OCI-LY1 (cell line): ENCODE measurements around the gene ADAMTS7.

Experiments
- H2AFZ ChIP-seq: fragments of 200-600 bp; sonication (generic), shearing (Covaris generic); 2 replicates; pipeline ENCODE4 v1.6.0; 2014; ENCODE audit warnings: antibody characterized with exemption, mild to moderate bottlenecking, low read length
- H3F3A ChIP-seq: fragments of 200-600 bp; sonication (generic), shearing (Covaris generic); 2 replicates; pipeline ENCODE4 v1.6.0; 2014; ENCODE audit warnings: mild to moderate bottlenecking, antibody characterized with exemption, low read length, moderate library complexity; ENCODE audit not compliant: insufficient read depth
- H3K27ac ChIP-seq: fragments of 200-600 bp; sonication (generic); 2 replicates; pipeline ENCODE4 v1.5.1; 2014; ENCODE audit warnings: low read length, mixed run types, mild to moderate bottlenecking, low read depth; ENCODE audit not compliant: poor library complexity, severe bottlenecking
- H3K27me3 ChIP-seq: fragments of 200-600 bp; sonication (generic); 2 replicates; pipeline ENCODE4 v1.6.0; 2014; ENCODE audit warnings: antibody characterized with exemption, mild to moderate bottlenecking, low read length, moderate library complexity; ENCODE audit not compliant: insufficient read depth
- H3K36me3 ChIP-seq: fragments of 200-600 bp; sonication (generic); 2 replicates; pipeline ENCODE4 v1.6.1; 2014; ENCODE audit warnings: mild to moderate bottlenecking, antibody characterized with exemption, low read length, moderate library complexity, mixed read lengths; ENCODE audit not compliant: insufficient read depth
- H3K4me1 ChIP-seq: fragments of 200-600 bp; sonication (generic); 2 replicates; pipeline ENCODE4 v1.5.1; 2014; ENCODE audit warnings: mild to moderate bottlenecking, low read length, moderate library complexity; ENCODE audit not compliant: insufficient read depth, severe bottlenecking
- H3K4me2 ChIP-seq: fragments of 200-600 bp; sonication (generic), shearing (Covaris generic); 2 replicates; pipeline ENCODE4 v1.6.1; 2014; ENCODE audit warnings: low read length
- H3K4me3 ChIP-seq: fragments of 200-600 bp; sonication (generic); 2 replicates; pipeline ENCODE4 v1.5.1; 2014; ENCODE audit warnings: low read length, low read depth, mild to moderate bottlenecking, mixed read lengths; ENCODE audit not compliant: poor library complexity, severe bottlenecking
- H3K79me2 ChIP-seq: fragments of 200-600 bp; shearing (Covaris generic); 2 replicates; pipeline ENCODE4 v1.6.1; 2016; ENCODE audit warnings: mixed run types, low read length, mixed read lengths; ENCODE audit not compliant: insufficient read depth
- H3K9ac ChIP-seq: fragments of 200-600 bp; sonication (generic), shearing (Covaris generic); 2 replicates; pipeline ENCODE4 v1.6.1; 2014; ENCODE audit warnings: mild to moderate bottlenecking, low read length, mixed read lengths
- H3K9me2 ChIP-seq: fragments of 200-600 bp; sonication (generic), shearing (Covaris generic); 2 replicates; pipeline ENCODE4 v1.6.1; 2014; ENCODE audit warnings: low read depth, mild to moderate bottlenecking, low read length, mixed read lengths
- H3K9me3 ChIP-seq: fragments of 200-600 bp; shearing (Covaris generic); 2 replicates; pipeline ENCODE4 v1.6.1; 2014; ENCODE audit warnings: low read length, mixed read lengths
- H4K20me1 ChIP-seq: fragments of 200-600 bp; sonication (generic), shearing (Covaris generic); 2 replicates; pipeline ENCODE4 v1.6.0; 2016; ENCODE audit warnings: mild to moderate bottlenecking, low read length; ENCODE audit not compliant: insufficient read depth
- EZH2 ChIP-seq: fragments of 200-600 bp; sonication (generic), shearing (Covaris generic); IDR thresholded peaks from 2 replicates; pipeline ENCODE4 v1.8.0; 2017; ENCODE audit warnings: borderline replicate concordance, mixed run types, mild to moderate bottlenecking, antibody characterized with exemption, low read length, moderate library complexity, mixed read lengths
- TF ChIP-seq, protein P1 (sequence below): fragments of 200-600 bp; sonication (generic), shearing (Covaris generic); IDR thresholded peaks from 2 replicates; pipeline ENCODE4 v1.5.1; 2017; ENCODE audit warnings: mild to moderate bottlenecking, antibody characterized with exemption, low read length, moderate library complexity, mixed read lengths

ADAMTS7 gene

DNA sequence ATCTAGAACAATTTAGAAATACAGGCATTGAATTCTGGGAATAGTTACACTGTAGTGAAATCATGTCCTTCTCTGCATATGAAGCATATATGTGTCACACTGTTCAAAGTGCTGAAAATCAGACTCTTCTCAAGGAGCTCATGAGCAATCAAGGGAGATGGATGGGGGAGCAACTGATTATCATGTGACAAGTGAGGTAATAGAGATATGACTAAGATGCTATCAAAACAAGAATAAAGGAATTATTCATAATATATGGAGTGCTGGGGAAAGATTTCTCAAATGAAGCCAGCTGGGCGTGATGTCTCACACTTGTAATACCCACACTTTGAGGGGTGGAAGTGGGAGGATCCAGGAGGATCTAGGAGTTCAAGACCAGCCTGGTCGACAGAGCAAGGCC, 95.3 kb downstream of the ADAMTS7 start:
- Histone ChIP-seq H3K4me2 (no peak overlapping the region), H3K4me1 (no peaks in the 10 kb centered on the region), H4K20me1 (no peaks in the 10 kb centered on the region), H3K36me3 (no peaks in the 10 kb centered on the region), H3K9me3 (no peaks in the 10 kb centered on the region), H3K79me2 (no peaks in the 10 kb centered on the region), H3K9ac (no peak overlapping the region), H3K27me3 (no peaks in the 10 kb centered on the region), H3F3A (no peaks in the 10 kb centered on the region), H2AFZ (no peak overlapping the region), H3K27ac (no peak overlapping the region), H3K4me3 (no peak overlapping the region), H3K9me2 (no peaks in the 10 kb centered on the region)
- TF ChIP-seq, protein P1, sequence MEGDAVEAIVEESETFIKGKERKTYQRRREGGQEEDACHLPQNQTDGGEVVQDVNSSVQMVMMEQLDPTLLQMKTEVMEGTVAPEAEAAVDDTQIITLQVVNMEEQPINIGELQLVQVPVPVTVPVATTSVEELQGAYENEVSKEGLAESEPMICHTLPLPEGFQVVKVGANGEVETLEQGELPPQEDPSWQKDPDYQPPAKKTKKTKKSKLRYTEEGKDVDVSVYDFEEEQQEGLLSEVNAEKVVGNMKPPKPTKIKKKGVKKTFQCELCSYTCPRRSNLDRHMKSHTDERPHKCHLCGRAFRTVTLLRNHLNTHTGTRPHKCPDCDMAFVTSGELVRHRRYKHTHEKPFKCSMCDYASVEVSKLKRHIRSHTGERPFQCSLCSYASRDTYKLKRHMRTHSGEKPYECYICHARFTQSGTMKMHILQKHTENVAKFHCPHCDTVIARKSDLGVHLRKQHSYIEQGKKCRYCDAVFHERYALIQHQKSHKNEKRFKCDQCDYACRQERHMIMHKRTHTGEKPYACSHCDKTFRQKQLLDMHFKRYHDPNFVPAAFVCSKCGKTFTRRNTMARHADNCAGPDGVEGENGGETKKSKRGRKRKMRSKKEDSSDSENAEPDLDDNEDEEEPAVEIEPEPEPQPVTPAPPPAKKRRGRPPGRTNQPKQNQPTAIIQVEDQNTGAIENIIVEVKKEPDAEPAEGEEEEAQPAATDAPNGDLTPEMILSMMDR: no peak
- no peak for TF ChIP-seq EZH2

DNA sequence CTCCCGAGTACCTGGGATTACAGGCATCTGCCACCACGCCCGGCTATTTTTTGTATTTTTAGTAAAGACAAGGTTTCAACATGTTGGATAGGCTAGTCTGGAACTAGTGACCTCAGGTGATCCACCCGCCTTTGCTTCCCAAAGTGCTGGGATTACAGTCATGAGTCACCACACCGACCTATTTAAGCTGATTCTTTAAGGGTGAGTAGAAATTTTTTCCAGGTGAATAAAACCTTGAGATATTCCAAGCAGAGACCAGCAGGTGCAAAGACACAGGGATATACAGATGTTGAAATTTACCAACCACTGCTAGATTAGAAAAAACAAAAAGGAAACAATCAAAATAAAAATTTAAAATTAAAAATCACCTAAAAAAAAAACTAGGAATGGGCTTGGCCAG, 95.8 kb downstream of the ADAMTS7 start:
- H3F3A ChIP-seq: no peaks in the 10 kb centered on the region
- H3K79me2 ChIP-seq: no peaks in the 10 kb centered on the region
- no peaks in the 10 kb centered on the region for H4K20me1 ChIP-seq
- H2AFZ ChIP-seq: no peak overlapping the region
- no peak overlapping the region for H3K4me2 ChIP-seq
- no peak overlapping the region for H3K27ac ChIP-seq
- no peaks in the 10 kb centered on the region for H3K4me1 ChIP-seq
- no peak overlapping the region for H3K9ac ChIP-seq
- H3K9me3 ChIP-seq: no peaks in the 10 kb centered on the region
- no peaks in the 10 kb centered on the region for H3K9me2 ChIP-seq
- no peak overlapping the region for H3K4me3 ChIP-seq
- H3K36me3 ChIP-seq: no peaks in the 10 kb centered on the region
- H3K27me3 ChIP-seq: no peaks in the 10 kb centered on the region
- TF ChIP-seq EZH2: no peak
- TF ChIP-seq, protein P1: no peak

DNA sequence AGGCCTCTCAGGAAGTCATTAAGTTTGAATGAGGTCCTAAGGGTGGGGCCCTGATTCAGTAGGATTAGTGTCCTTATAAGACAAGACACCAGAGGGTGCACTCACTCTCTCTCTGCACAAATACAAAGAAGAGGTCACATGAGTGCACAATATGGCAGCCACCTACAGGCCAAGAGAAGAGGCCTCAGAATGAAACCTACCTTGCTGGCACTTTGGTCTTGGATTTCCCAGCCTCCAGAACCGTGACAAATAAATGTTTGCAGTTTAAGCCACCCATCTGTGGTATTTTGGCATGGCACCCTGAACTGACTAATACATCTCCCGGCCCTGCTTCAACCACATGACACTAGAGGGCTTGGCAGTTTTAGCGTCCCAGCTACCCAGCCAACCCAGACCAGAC, 96.4 kb downstream of the ADAMTS7 start:
- Histone ChIP-seq H3F3A (no peaks in the 10 kb centered on the region), H3K27ac (no peak overlapping the region), H3K9me3 (no peaks in the 10 kb centered on the region), H3K27me3 (no peaks in the 10 kb centered on the region), H2AFZ (no peak overlapping the region), H3K36me3 (no peaks in the 10 kb centered on the region), H4K20me1 (no peaks in the 10 kb centered on the region), H3K9me2 (no peaks in the 10 kb centered on the region), H3K4me3 (no peak overlapping the region), H3K4me2 (no peak overlapping the region), H3K79me2 (no peaks in the 10 kb centered on the region), H3K9ac (no peak overlapping the region), H3K4me1 (no peaks in the 10 kb centered on the region)
- TF ChIP-seq EZH2: no peak
- TF ChIP-seq, protein P1: no peak
